HG03575 (cell line): Measurements from ENCODE around the gene PROM1.

Source experiments
- ATAC-seq: cut with Tn5 transposase; IDR thresholded peaks from one replicate; pipeline ENCODE4 v1.9.1; 2021; ENCODE audit not compliant: unreplicated experiment, insufficient number of reproducible peaks, low FRiP score; ENCODE audit errors: extremely low read depth

Gene PROM1

GRCh38 chr4:16083241-16084191 is at the start of gene PROM1:
Gene PROM1 (minus strand): TSS chr4:16084023. CDS start chr4:16075906, 8,117 bp downstream.
- ATAC-seq = no peak

GRCh38 chr4:16133406-16133805 is 49.6 kb upstream of the PROM1 start:
- no peak for ATAC-seq

- ATAC-seq = no peak
These were observed 47.5 kb upstream of the PROM1 start for GRCh38 chr4:16131293-16131692.

- ATAC-seq = no peak
These were observed 45.5 kb upstream of the PROM1 start for GRCh38 chr4:16129336-16129735.

GRCh38 chr4:16126714-16127113 is 42.9 kb upstream of the PROM1 start:
- ATAC-seq = no peak

GRCh38 chr4:16125571-16126445 is 42.0 kb upstream of the PROM1 start:
- ATAC-seq = no peak

GRCh38 chr4:16124232-16124631 is 40.4 kb upstream of the PROM1 start:
- no peak for ATAC-seq

GRCh38 chr4:16123356-16124084 is 39.7 kb upstream of the PROM1 start:
- ATAC-seq = no peak

- no peak for ATAC-seq
These were observed 39.0 kb upstream of the PROM1 start for GRCh38 chr4:16122784-16123183.

GRCh38 chr4:16122308-16122711 is 38.5 kb upstream of the PROM1 start:
- ATAC-seq = no peak

- no peak for ATAC-seq
These were observed 36.9 kb upstream of the PROM1 start for GRCh38 chr4:16120720-16121119.

GRCh38 chr4:16119981-16120380 is 36.2 kb upstream of the PROM1 start:
- no peak for ATAC-seq

- no peak for ATAC-seq
These were observed 34.3 kb upstream of the PROM1 start for GRCh38 chr4:16118090-16118489.

- no peak for ATAC-seq
These were observed 33.3 kb upstream of the PROM1 start for GRCh38 chr4:16117164-16117563.

- no peak for ATAC-seq
These were observed 32.7 kb upstream of the PROM1 start for GRCh38 chr4:16116493-16116990.

GRCh38 chr4:16116019-16116418 is 32.2 kb upstream of the PROM1 start:
- no peak for ATAC-seq

GRCh38 chr4:16114546-16114945 is 30.7 kb upstream of the PROM1 start:
- no peak for ATAC-seq

GRCh38 chr4:16113741-16114140 is 29.9 kb upstream of the PROM1 start:
- ATAC-seq = no peak

GRCh38 chr4:16111533-16111932 is 27.7 kb upstream of the PROM1 start:
- ATAC-seq = no peak
